Spleen (tissue), 7 donors: ENCODE results near the gene AHSA1.

Experiments
- CTCF ChIP-seq, 11 experiments: fragments of 200-600 bp in 7 of 11; fragments of 450-650 bp in 4 of 11; sonication (generic) in 4 of 11; IDR thresholded peaks in 8 of 11; conservative IDR thresholded peaks in 3 of 11; 1 replicate in 7 of 11; 2 replicates in 4 of 11; pipeline versions ENCODE4 v1.4.0 to v1.8.0; 2016 to 2021; ENCODE audit warnings: antibody characterized with exemption in 11 of 11, inconsistent platforms in 4 of 11, mild to moderate bottlenecking in 1 of 11
- POLR2A ChIP-seq, 3 donors: fragments of 450-650 bp; IDR thresholded peaks; one replicate each; pipeline ENCODE4 v1.5.1; 2017; ENCODE audit warnings: antibody characterized with exemption in 3 of 3, mild to moderate bottlenecking in 1 of 3
- POLR2AphosphoS5 ChIP-seq, 3 donors: sonication (generic); formaldehyde crosslinking; IDR thresholded peaks; one replicate each; pipeline ENCODE4 v1.5.1; 2017; ENCODE audit warnings: antibody characterized with exemption in 3 of 3
- donor health status: DM: no; HTN: no; CAD: no; lungs with moderate emphysema.
- donor health status: DM: no; HTN: no; CAD: no.
- donor health status: DM: no; HTN: no; CAD: no.

GRCh38 chr14:77421201-77421600 lies 36.7 kb upstream of the AHSA1 start:
- TF ChIP-seq CTCF (IDR thresholded peaks at IDR 0.05 in 8 of 11, conservative IDR thresholded peaks at IDR 0.05 in 3 of 11) (no peak), POLR2AphosphoS5 (IDR thresholded peaks at IDR 0.05) (no peak), POLR2A (IDR thresholded peaks at IDR 0.05) (no peak)
